ENCODE results near the gene RANBP10. TPM values are rescaled to one million over a fixed set of nuclear protein-coding genes. Genes with fewer than 3 reads are reported as not detected.

RANBP10 gene
- total and polyA plus RNA-seq, 9 of the 15 experiments (the other 6 are each of a cell fraction or from before 2014, with no cell fraction given): 0.61 to 19.3 (median 5.9) TPM

GRCh38 chr16:67708368-67708771, 98.0 kb downstream of the RANBP10 start (continued):
- TF ChIP-seq MYBL2 (IDR thresholded peaks at IDR 0.05; ENCODE audit: low read depth) (no peak), MYBL2 (CRISPR knock-in tag; IDR thresholded peaks at IDR 0.05; ENCODE audit: borderline replicate concordance) (no peak), SREBF1 (IDR thresholded peaks at IDR 0.05; ENCODE audit: borderline replicate concordance, low read depth, low read length) (no peak), CEBPB (tag; IDR thresholded peaks at IDR 0.05) (no peak), SFPQ (IDR thresholded peaks at IDR 0.05; ENCODE audit: low read depth, low read length) (no peak), NEUROD1 (IDR thresholded peaks at IDR 0.05; ENCODE audit: borderline replicate concordance, low read depth, low read length, partially characterized antibody) (no peak), GTF2E2 (tag; IDR thresholded peaks at IDR 0.05) (no peak), PHTF2 (CRISPR knock-in tag; IDR thresholded peaks at IDR 0.05) (no peak)

- Histone ChIP-seq H2AFZ (ENCODE audit: low read depth, low read length) (no peak overlapping the region), H3K9ac (ENCODE audit: insufficient read depth in 1 of 2, low read depth in 2 of 2, low read length in 2 of 2) (no peak overlapping the region), H3K9me1 (ENCODE audit: control insufficient read depth, insufficient read depth, low read length) (no peaks in the 10 kb centered on the region), H3K9me3 (replicated peaks; ENCODE audit: control insufficient read depth, insufficient read depth, low read depth, low read length) (no peaks in the 10 kb centered on the region), H3K4me2 (ENCODE audit: insufficient read depth, low read length) (no peak overlapping the region), H3K4me3 (no peak overlapping the region), H3K4me1 (replicated peaks in 1 of 2; ENCODE audit: control insufficient read depth in 2 of 2, insufficient read depth in 2 of 2, low read length in 2 of 2) (peaks cover 0 to 4% of the 10 kb centered on the region in 2 experiments; a peak in 2 of 5 replicates), H3K27me3 (ENCODE audit: control insufficient read depth in 2 of 2, insufficient read depth in 2 of 2, low read length in 2 of 2) (no peaks in the 10 kb centered on the region), H4K20me1 (replicated peaks; ENCODE audit: control insufficient read depth, insufficient read depth, low read length) (0 out of 2 replicates have a peak, but pooled peaks cover 4% of the 10 kb centered on the region), H3K27ac (ENCODE audit: extremely low read depth, low read depth, low read length) (no peak overlapping the region), H3K36me3 (ENCODE audit: control insufficient read depth, insufficient read depth, low read length) (no peaks in the 10 kb centered on the region), H3K79me2 (ENCODE audit: control insufficient read depth, insufficient read depth, low read length) (0 out of 3 replicates have a peak, but pooled peaks cover 4% of the 10 kb centered on the region)
- FAIRE-seq (no peak), ATAC-seq (no peak), DNase-seq (ENCODE audit: extremely low read depth in 1 of 4, low spot score in 3 of 4) (no peak)
- POLR2A ChIA-PET: interaction anchor here (0.6 to 0.7 kb wide), 2 partner anchors 10 to 23 kb away, joined by 4 read pairs; no protein-coding TSS in a partner anchor
- BruUV-seq (replicated peaks): no TSS peak
- 85% methylated on average over 5 of the region's 5 CpGs for WGBS (ENCODE audit: insufficient coverage, low coverage, missing lambda C conversion rate)
- CTCF ChIA-PET (ENCODE audit: low intra/inter-chr PET ratio): no interaction called here
- intact Hi-C loops (cut with micrococcal nuclease) (no loop called here), in situ Hi-C loops (cut with MboI) (no loop called here)
- TF ChIP-seq SFPQ (IDR thresholded peaks at IDR 0.05; ENCODE audit: low read depth, low read length) (no peak), KDM5B (IDR thresholded peaks at IDR 0.05; ENCODE audit: insufficient replicate concordance, low read depth, low read length) (no peak), FOXM1 (IDR thresholded peaks at IDR 0.05; ENCODE audit: low read depth) (no peak), FOXM1 (CRISPR knock-in tag; IDR thresholded peaks at IDR 0.05; ENCODE audit: low read depth) (no peak), MCM7 (IDR thresholded peaks at IDR 0.05) (no peak), NCOA4 (IDR thresholded peaks at IDR 0.05; ENCODE audit: partially characterized antibody) (no peak), KLF1 (tag; IDR thresholded peaks at IDR 0.05) (no peak)
These were observed 98.6 kb downstream of the RANBP10 start for GRCh38 chr16:67707790-67708189.
